Panc1 (cell line): ENCODE data around the gene ONECUT3. TPM values are rescaled to one million over a fixed set of nuclear protein-coding genes. Genes with fewer than 3 reads are reported as not detected.

Experiments used
- ATAC-seq: fragments of 200-7000 bp; cut with Tn5 transposase; 2 replicates; pipeline ENCODE4 v1.9.1; 2020; ENCODE audit warnings: mild to moderate bottlenecking, moderate library complexity
- BruUV-seq: library from RNA; stranded (reverse); fragments of 400-500 nt; replicated peaks from 2 replicates; lab custom pipeline; 2021; lab: Mats Ljungman, UMichigan
- CTCF ChIA-PET: fragments of 300-600 bp; sonication (Branson Sonifier 250); formaldehyde crosslinking; loops from one replicate; lab custom pipeline; 2022; ENCODE audit warnings: antibody characterized with exemption; lab: Charles Lee
- POLR2A ChIA-PET: fragments of 300-600 bp; sonication (Branson Sonifier 250); formaldehyde crosslinking; loops from one replicate; lab custom pipeline; 2022; ENCODE audit warnings: antibody characterized with exemption; lab: Charles Lee
- DNase-seq: peaks from one replicate; pipeline ENCODE4 v3.0.0-alpha.2; 2010; ENCODE audit warnings: low read depth, low spot score
- H3K27ac ChIP-seq: 2 replicates; pipeline ENCODE4 v1.5.1; 2011; ENCODE audit warnings: mild to moderate bottlenecking, low read length, inconsistent platforms
- H3K27me3 ChIP-seq: fragments of 200-500 bp; sonication (Bioruptor generic); 2 replicates; pipeline ENCODE4 v1.6.0; 2014; ENCODE audit warnings: low read length, inconsistent platforms; ENCODE audit not compliant: control insufficient read depth, insufficient read depth
- H3K36me3 ChIP-seq: fragments of 200-500 bp; sonication (Bioruptor generic); 2 replicates; pipeline ENCODE4 v1.5.1; 2014; ENCODE audit warnings: inconsistent platforms, mild to moderate bottlenecking, low read length, moderate library complexity; ENCODE audit not compliant: control insufficient read depth, insufficient read depth
- H3K4me1 ChIP-seq: 2 replicates; pipeline ENCODE4 v1.5.1; 2011; ENCODE audit warnings: inconsistent platforms, mild to moderate bottlenecking, low read length, moderate library complexity; ENCODE audit not compliant: control insufficient read depth, insufficient read depth
- H3K4me3 ChIP-seq, 2 experiments: 2 replicates each; pipeline ENCODE4 v1.5.1; 2011 to 2012; ENCODE audit warnings: low read depth in 2 of 2, low read length in 2 of 2, mild to moderate bottlenecking in 2 of 2, inconsistent platforms in 1 of 2, moderate library complexity in 1 of 2
- H3K9me3 ChIP-seq: fragments of 200-500 bp; sonication (Bioruptor generic); 2 replicates; pipeline ENCODE4 v1.5.1; 2014; ENCODE audit warnings: low read depth, mild to moderate bottlenecking, inconsistent platforms, low read length, moderate library complexity; ENCODE audit not compliant: control insufficient read depth, insufficient read depth
- CTCF ChIP-seq: fragments of 450-650 bp; IDR thresholded peaks from 2 replicates; pipeline ENCODE4 v1.5.1; 2017; ENCODE audit warnings: mild to moderate bottlenecking
- POLR2AphosphoS5 ChIP-seq: IDR thresholded peaks from 2 replicates; pipeline ENCODE4 v1.6.1; 2012; ENCODE audit warnings: mild to moderate bottlenecking, low read depth, low read length, moderate library complexity
- REST ChIP-seq, 2 experiments: IDR thresholded peaks; 2 replicates each; pipeline ENCODE4 v1.6.1; 2011 to 2012; ENCODE audit warnings: low read depth in 2 of 2, control low read depth in 1 of 2, low read length in 1 of 2, mild to moderate bottlenecking in 1 of 2, moderate library complexity in 1 of 2; ENCODE audit not compliant: insufficient read depth in 1 of 2
- SIN3A ChIP-seq: IDR thresholded peaks from 2 replicates; pipeline ENCODE4 v1.6.1; 2012; ENCODE audit warnings: low read depth, mild to moderate bottlenecking, low read length, moderate library complexity, borderline replicate concordance; ENCODE audit not compliant: insufficient read depth
- TCF7L2 ChIP-seq: IDR thresholded peaks from 2 replicates; pipeline ENCODE4 v1.6.1; 2011; ENCODE audit warnings: mild to moderate bottlenecking, low read depth, low read length, inconsistent platforms
- in situ Hi-C: cut with HindIII; loops from 2 replicates; pipeline ENCODE4 v1.10.0; 2016; ENCODE audit warnings: low sequenced_read_pairs, low pct_unique_long_range_greater_than_20kb
- intact Hi-C: fragments of 100-400 bp; cut with micrococcal nuclease; formaldehyde crosslinking; loops from one replicate; pipeline ENCODE4 v1.10.0; 2022; ENCODE audit not compliant: unreplicated experiment
- total RNA-seq: library from RNA; stranded (reverse); gene quantifications from one replicate; pipeline ENCODE4 v1.2.1, GENCODE V29; 2021; ENCODE audit not compliant: unreplicated experiment

The ONECUT3 gene
- total RNA-seq, 1 experiment from 2014 or later = 16.5 TPM

- no TSS peak for BruUV-seq
- Histone ChIP-seq H3K36me3 (no peaks in the 10 kb centered on the region; the same call in 1 of the 2 replicates), H3K4me1 (peaks cover 29% of the 10 kb centered on the region), H3K4me3 (peak overlapping the region in 1 of 2 experiments; percentile 30; a peak in 1 of 4 replicates), H3K9me3 (no peaks in the 10 kb centered on the region), H3K27ac (peak overlapping the region; percentile 90), H3K27me3 (no peaks in the 10 kb centered on the region)
- in situ Hi-C loops = no loop called here
- CTCF ChIA-PET = no interaction called here
- ATAC-seq = no peak
- TF ChIP-seq POLR2AphosphoS5 = no peak
- no peak for TF ChIP-seq CTCF
- no peak for TF ChIP-seq SIN3A
- no peak for TF ChIP-seq TCF7L2
- TF ChIP-seq REST (IDR thresholded peaks at IDR 0.05; ENCODE audit: insufficient read depth in 1 of 2, low read depth in 2 of 2, low read length in 1 of 2) = no peak
- intact Hi-C loops = loop anchor here (10.0 kb wide), 1 partner anchor 77 kb away; no protein-coding TSS in a partner anchor
- DNase-seq = no peak
- POLR2A ChIA-PET = no interaction called here
Observed at GRCh38 chr19:1752009-1752756, 1.1 kb upstream of the ONECUT3 start.

- H3K4me1 ChIP-seq = peaks cover 37% of the 10 kb centered on the region
- peak overlapping the region; percentile 64 to 75 for H3K4me3 ChIP-seq
- in situ Hi-C loops (no loop called here), intact Hi-C loops (loop anchor here (10.0 kb wide), 1 partner anchor 79 kb away; no protein-coding TSS in a partner anchor)
- CTCF ChIA-PET = no interaction called here
- POLR2A ChIA-PET = no interaction called here
- no peak for DNase-seq
- TF ChIP-seq CTCF (no peak), TCF7L2 (no peak), REST (IDR thresholded peaks at IDR 0.05; ENCODE audit: insufficient read depth in 1 of 2, low read depth in 2 of 2, low read length in 1 of 2) (no peak), POLR2AphosphoS5 (no peak), SIN3A (no peak)
- H3K27ac ChIP-seq = no peak overlapping the region; the same call in 1 of the 2 replicates
- H3K27me3 ChIP-seq = no peaks in the 10 kb centered on the region
- no peaks in the 10 kb centered on the region; the same call in 1 of the 2 replicates for H3K36me3 ChIP-seq
- no peak; the same call in 1 of the 2 replicates for ATAC-seq
- no peaks in the 10 kb centered on the region for H3K9me3 ChIP-seq
- BruUV-seq = no TSS peak
Observed at GRCh38 chr19:1754018-1754635, 821 bp downstream of the ONECUT3 start.
